ENCODE data around the gene BHLHE23. TPM values are rescaled to one million over a fixed set of nuclear protein-coding genes. Genes with fewer than 3 reads are reported as not detected.

BHLHE23 gene
- total RNA-seq, 6 donors from 2014 or later = not detected

DNA sequence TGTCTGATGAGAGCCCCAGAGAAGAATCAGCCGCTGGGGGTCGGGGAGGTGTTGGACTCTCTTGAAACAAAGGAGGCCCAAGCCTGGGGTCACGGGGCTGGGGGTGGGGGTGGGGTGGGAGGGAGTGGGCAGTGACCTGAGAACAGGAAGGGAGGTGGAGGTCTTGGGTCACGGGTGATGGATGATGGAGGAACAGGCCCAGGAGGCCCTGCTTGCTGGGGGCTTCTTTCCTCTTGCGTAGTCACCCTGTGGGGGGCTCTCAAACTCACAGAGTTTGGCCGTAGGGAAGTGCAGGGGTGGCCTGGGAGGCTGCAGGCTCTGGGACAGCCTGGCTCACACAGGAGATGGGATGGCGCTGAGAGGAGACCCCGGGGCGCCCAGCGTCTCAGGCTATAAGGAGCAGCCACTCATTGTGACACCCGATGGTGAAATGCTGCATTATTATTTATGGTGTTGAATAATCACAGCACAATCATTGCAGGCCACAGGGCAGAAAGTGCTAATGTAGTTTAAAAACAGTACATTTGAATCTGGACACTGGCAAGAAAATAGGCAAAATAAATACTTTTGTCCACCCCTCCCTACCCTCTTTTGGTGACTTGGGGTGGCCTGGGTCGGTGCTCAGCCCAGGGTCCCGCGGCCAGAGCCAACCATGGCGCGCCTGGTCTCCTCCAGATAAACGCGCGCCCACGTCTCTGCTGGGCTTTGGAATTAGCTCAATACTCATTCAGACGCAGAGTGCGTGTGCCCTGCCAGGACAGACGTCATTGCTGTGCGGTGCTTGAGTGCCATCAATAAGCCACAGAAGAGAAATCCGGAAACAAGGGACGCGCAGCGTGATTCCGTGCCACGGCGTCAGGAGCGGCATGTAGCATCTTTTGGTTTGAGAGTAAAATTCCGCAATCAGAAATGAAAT lies 27.3 kb upstream of the BHLHE23 start:
- Histone ChIP-seq H3K9me3 (no peaks in the 10 kb centered on the region), H3K27me3 (peaks cover 0 to 4% (median 2%) of the 10 kb centered on the region in 4 donors), H3K27ac (no peak overlapping the region), H3K4me3 (no peak overlapping the region), H3K36me3 (no peaks in the 10 kb centered on the region), H3K4me1 (peaks cover 0 to 9% (median 0%) of the 10 kb centered on the region in 4 donors)
- DNase-seq = peak in 1 of 2 donors; percentile 42
- TF ChIP-seq POLR2A (IDR thresholded peaks at IDR 0.05) (no peak), EP300 (IDR thresholded peaks at IDR 0.05) (no peak), POLR2AphosphoS5 (IDR thresholded peaks at IDR 0.05) (no peak)
- TF ChIP-seq, protein P1, sequence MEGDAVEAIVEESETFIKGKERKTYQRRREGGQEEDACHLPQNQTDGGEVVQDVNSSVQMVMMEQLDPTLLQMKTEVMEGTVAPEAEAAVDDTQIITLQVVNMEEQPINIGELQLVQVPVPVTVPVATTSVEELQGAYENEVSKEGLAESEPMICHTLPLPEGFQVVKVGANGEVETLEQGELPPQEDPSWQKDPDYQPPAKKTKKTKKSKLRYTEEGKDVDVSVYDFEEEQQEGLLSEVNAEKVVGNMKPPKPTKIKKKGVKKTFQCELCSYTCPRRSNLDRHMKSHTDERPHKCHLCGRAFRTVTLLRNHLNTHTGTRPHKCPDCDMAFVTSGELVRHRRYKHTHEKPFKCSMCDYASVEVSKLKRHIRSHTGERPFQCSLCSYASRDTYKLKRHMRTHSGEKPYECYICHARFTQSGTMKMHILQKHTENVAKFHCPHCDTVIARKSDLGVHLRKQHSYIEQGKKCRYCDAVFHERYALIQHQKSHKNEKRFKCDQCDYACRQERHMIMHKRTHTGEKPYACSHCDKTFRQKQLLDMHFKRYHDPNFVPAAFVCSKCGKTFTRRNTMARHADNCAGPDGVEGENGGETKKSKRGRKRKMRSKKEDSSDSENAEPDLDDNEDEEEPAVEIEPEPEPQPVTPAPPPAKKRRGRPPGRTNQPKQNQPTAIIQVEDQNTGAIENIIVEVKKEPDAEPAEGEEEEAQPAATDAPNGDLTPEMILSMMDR (IDR thresholded peaks at IDR 0.05) = no peak
- ATAC-seq (ENCODE audit: low FRiP score in 2 of 2) = no peak
- WGBS, 2 donors = 73 to 74% methylated on average over 29 to 31 of the region's 33 CpGs

DNA sequence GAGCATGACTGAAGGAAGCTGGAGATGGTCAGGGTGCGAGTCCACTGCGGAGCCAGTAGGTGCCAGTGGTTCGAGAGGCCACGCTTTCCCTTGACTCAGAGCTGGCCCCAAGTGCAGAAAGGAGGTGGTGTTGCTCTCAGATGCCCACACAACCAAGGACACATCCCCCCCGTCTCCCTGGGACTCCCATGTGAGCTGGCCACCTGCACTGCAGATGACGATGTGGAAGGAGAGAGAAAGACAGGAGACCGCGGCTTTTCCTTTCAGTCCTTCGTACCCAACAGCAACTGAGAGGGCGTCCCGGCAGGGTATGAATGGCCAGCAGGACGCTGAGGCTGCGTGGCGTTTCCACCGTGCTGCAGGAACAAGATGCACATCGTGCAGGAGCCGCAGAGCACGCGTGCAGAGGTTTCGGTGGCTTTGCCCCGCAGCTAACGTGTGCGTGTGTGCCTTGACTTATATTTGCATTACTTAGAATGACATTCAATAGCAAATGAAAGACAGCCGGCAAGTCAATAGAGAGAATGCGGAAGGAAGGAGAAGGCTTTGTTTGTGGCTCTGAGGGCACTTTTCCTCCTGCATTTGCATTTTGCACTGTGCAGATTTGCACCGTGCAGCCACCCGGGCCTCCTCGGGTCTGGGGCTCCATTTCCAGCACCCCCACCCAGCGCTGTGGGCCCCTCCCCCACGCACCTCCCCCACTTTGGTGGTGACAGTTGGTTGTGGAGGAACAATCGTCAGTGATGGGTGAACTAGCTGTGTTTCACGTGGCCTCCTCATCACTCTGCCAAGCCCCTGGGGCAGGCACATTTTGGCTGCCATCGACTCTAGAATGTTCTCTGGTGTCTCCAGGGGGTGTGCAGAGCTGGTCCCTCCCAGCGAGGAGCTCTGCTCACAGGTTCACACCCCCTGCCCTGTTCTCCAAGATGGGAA lies 26.4 kb upstream of the BHLHE23 start:
- 8 to 11% methylated on average over 19 to 32 of the region's 34 CpGs for WGBS, 2 donors
- peak in 1 of 2 donors; percentile 67 for DNase-seq
- Histone ChIP-seq H3K27me3 (peaks cover 0 to 10% (median 4%) of the 10 kb centered on the region in 4 donors), H3K9me3 (no peaks in the 10 kb centered on the region), H3K4me3 (no peak overlapping the region), H3K36me3 (no peaks in the 10 kb centered on the region), H3K27ac (no peak overlapping the region), H3K4me1 (peaks cover 0 to 9% (median 0%) of the 10 kb centered on the region in 4 donors)
- ATAC-seq (ENCODE audit: low FRiP score in 2 of 2) = no peak
- no peak for TF ChIP-seq POLR2AphosphoS5 (IDR thresholded peaks at IDR 0.05)
- no peak for TF ChIP-seq POLR2A (IDR thresholded peaks at IDR 0.05)
- TF ChIP-seq, protein P1 (IDR thresholded peaks at IDR 0.05) = no peak
- TF ChIP-seq EP300 (IDR thresholded peaks at IDR 0.05) = no peak

DNA sequence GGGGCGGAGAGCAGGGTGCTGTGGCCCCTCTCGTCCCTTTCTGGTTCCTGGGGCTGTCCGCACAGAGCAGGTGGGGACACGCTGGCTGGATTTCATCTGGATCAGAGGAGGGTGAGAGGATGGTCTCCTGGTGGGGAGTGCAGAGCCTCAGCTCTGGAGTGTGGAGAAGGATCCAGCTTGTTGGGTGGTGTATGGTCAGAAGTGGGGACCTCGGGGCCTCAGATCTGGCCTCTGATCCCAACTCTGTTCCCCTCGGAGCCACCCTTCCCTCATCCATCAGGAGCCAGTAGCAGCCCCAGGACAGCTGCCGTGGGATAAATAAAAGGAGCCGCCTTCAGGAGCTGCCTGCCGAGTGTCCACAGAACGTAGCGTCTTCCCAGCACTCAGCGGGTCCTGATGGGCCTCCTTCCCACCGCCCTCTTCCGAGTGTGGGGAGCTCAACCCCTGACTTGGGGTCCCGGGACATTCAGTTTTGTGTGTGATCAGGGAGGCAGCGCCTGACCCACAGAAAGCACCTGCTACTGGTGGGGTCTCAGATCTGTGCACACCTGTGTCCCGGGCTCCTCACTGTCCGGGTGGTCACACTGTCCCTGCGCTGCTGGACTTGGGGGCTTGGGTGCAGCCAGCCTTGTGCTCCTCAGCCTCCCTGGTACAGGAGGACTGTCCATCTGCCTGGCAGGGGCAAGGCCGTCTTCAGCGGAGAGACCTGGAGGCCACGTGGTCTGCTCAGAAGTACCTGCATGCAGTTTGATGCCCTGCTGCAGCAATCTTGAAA lies 25.4 kb upstream of the BHLHE23 start:
- DNase-seq = peak in 1 of 2 donors; percentile 61
- 60 to 94% methylated on average over 3 to 22 of the region's 22 CpGs for WGBS, 2 donors
- Histone ChIP-seq H3K4me3 (no peak overlapping the region), H3K27ac (no peak overlapping the region), H3K36me3 (no peaks in the 10 kb centered on the region), H3K27me3 (peaks cover under 1 to 14% (median 8%) of the 10 kb centered on the region in 4 donors), H3K9me3 (no peaks in the 10 kb centered on the region), H3K4me1 (peaks cover 0 to 9% (median 0%) of the 10 kb centered on the region in 4 donors)
- TF ChIP-seq, protein P1 (IDR thresholded peaks at IDR 0.05) = no peak
- TF ChIP-seq POLR2AphosphoS5 (IDR thresholded peaks at IDR 0.05) (no peak), EP300 (IDR thresholded peaks at IDR 0.05) (no peak), POLR2A (IDR thresholded peaks at IDR 0.05) (no peak)
- ATAC-seq (ENCODE audit: low FRiP score in 2 of 2) = no peak

DNA sequence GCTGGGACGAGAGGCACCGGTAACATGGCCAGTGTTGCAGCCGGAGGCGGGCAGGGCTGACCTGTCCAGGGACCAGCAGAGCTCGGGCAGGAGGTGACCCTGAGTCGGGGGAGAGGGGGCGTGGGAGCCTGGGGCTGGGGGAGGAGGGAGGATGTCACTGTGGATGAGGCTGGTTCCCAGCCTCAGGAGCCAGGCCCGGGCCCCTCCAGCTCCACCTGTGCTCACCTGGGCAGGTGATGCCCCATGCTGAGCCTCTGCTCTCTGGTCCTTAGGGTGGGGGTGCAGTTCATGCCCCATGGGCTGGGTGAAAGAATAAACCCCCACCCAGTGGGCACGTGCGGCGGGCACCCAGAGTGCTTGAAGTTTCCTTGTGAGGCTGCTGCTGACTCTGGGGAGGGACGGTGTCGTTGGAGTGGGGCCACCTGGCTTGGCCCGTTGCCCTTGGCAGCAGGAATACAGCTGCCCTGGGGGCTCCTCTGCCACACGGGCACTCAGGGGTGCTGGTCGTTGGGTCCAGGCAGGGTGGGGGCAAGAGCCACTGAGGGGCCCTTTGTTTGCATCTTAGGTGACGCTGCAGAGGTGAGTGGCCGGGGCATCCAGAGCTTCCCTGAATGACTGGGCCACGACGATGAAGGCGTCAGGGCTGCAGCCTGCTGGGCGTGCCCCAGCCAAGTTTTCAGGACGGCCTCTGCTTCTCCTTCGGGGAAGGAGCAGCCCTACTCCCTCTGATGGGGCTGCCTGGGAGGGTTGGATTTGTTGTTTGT lies 24.7 kb upstream of the BHLHE23 start:
- no peak overlapping the region for H3K4me3 ChIP-seq
- H3K36me3 ChIP-seq = no peaks in the 10 kb centered on the region
- WGBS, 2 donors = 62 to 81% methylated on average over 9 to 22 of the region's 24 CpGs
- no peaks in the 10 kb centered on the region for H3K9me3 ChIP-seq
- ATAC-seq (ENCODE audit: low FRiP score in 2 of 2) (no peak), DNase-seq (peak in 1 of 2 donors; percentile 63)
- TF ChIP-seq, protein P1 (IDR thresholded peaks at IDR 0.05) = no peak
- TF ChIP-seq EP300 (IDR thresholded peaks at IDR 0.05) (no peak), POLR2A (IDR thresholded peaks at IDR 0.05) (no peak), POLR2AphosphoS5 (IDR thresholded peaks at IDR 0.05) (no peak)
- H3K4me1 ChIP-seq = peaks cover 0 to 9% (median 0%) of the 10 kb centered on the region in 4 donors
- H3K27ac ChIP-seq = no peak overlapping the region
- peaks cover 2 to 22% (median 13%) of the 10 kb centered on the region in 4 donors for H3K27me3 ChIP-seq
